Measurements from ENCODE around the gene CPEB3. TPM values are rescaled to one million over a fixed set of nuclear protein-coding genes. Genes with fewer than 3 reads are reported as not detected.

Gene CPEB3
- total RNA-seq, 1 donor from 2014 or later: 8.8 TPM

GRCh38 chr10:92202536-92202935 is 88.3 kb downstream of the CPEB3 start:
- Histone ChIP-seq H3K9me3 (no peaks in the 10 kb centered on the region), H3K27ac (no peak overlapping the region), H3K36me3 (no peaks in the 10 kb centered on the region), H3K4me1 (no peaks in the 10 kb centered on the region), H3K27me3 (no peaks in the 10 kb centered on the region), H3K4me3 (no peak overlapping the region)
- intact Hi-C loops (cut with DNase I): no loop called here
- DNase-seq (ENCODE audit: extremely low spot score in 2 of 2): no peak
- TF ChIP-seq POLR2A (IDR thresholded peaks at IDR 0.05): no peak
- TF ChIP-seq, protein P1, sequence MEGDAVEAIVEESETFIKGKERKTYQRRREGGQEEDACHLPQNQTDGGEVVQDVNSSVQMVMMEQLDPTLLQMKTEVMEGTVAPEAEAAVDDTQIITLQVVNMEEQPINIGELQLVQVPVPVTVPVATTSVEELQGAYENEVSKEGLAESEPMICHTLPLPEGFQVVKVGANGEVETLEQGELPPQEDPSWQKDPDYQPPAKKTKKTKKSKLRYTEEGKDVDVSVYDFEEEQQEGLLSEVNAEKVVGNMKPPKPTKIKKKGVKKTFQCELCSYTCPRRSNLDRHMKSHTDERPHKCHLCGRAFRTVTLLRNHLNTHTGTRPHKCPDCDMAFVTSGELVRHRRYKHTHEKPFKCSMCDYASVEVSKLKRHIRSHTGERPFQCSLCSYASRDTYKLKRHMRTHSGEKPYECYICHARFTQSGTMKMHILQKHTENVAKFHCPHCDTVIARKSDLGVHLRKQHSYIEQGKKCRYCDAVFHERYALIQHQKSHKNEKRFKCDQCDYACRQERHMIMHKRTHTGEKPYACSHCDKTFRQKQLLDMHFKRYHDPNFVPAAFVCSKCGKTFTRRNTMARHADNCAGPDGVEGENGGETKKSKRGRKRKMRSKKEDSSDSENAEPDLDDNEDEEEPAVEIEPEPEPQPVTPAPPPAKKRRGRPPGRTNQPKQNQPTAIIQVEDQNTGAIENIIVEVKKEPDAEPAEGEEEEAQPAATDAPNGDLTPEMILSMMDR (IDR thresholded peaks at IDR 0.05): no peak
- no peak for TF ChIP-seq POLR2AphosphoS5 (IDR thresholded peaks at IDR 0.05; ENCODE audit: insufficient read depth in 1 of 2, low read depth in 1 of 2)

- H3K27me3 ChIP-seq: no peaks in the 10 kb centered on the region
- no peaks in the 10 kb centered on the region for H3K4me1 ChIP-seq
- intact Hi-C loops (cut with DNase I): no loop called here
- no peaks in the 10 kb centered on the region for H3K36me3 ChIP-seq
- no peak overlapping the region for H3K4me3 ChIP-seq
- DNase-seq (ENCODE audit: extremely low spot score in 2 of 2): no peak
- no peak overlapping the region for H3K27ac ChIP-seq
- no peaks in the 10 kb centered on the region for H3K9me3 ChIP-seq
- TF ChIP-seq, protein P1 (IDR thresholded peaks at IDR 0.05): no peak
- TF ChIP-seq POLR2AphosphoS5 (IDR thresholded peaks at IDR 0.05; ENCODE audit: insufficient read depth in 1 of 2, low read depth in 1 of 2) (no peak), POLR2A (IDR thresholded peaks at IDR 0.05) (no peak)
Measured at GRCh38 chr10:92200564-92200963, 90.3 kb downstream of the CPEB3 start.

DNA sequence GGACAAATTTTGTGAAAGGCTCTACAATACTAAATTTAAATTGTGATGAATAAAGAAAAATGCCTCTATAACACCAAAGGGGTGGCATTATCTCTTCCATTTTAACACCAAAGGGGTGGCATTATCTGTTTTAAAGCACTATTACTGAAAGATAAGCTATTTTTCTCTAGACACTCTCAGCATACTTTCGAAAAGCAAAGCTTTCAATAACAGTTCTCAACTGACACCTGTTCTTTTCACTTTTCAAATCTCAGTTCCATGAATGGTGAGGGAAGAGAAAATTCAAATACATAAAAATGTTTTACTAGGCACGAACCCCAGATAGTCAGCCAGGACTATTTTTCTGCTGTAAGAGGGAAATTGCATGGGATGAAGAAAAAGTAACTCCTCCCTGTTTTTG is 103.8 kb downstream of the CPEB3 start:
- no peak for DNase-seq (ENCODE audit: extremely low spot score in 2 of 2)
- intact Hi-C loops (cut with DNase I): no loop called here
- Histone ChIP-seq H3K4me3 (no peak overlapping the region), H3K4me1 (no peaks in the 10 kb centered on the region), H3K9me3 (no peaks in the 10 kb centered on the region), H3K27me3 (no peaks in the 10 kb centered on the region), H3K36me3 (no peaks in the 10 kb centered on the region), H3K27ac (no peak overlapping the region)
- TF ChIP-seq, protein P1 (IDR thresholded peaks at IDR 0.05): no peak
- TF ChIP-seq POLR2AphosphoS5 (IDR thresholded peaks at IDR 0.05; ENCODE audit: insufficient read depth in 1 of 2, low read depth in 1 of 2): no peak
- TF ChIP-seq POLR2A (IDR thresholded peaks at IDR 0.05): no peak

DNA sequence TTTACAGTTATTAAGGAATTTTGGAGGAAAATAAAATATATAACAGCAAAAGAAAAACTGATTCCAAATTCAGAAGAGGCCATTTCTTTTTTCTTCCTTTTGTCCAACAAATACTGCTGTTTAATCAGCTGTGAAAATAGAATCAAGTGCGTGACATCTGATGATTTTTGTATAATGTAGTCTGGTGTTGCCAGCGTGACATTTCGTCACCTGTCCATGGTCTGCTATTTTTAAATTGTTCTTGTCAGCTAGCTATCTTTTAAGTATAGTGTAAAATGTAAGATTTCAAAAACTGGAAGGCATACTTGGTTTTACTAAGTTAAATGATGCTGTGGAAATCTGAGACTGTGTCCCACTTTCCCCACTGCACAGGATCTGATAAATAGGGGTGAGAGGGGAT is 105.9 kb downstream of the CPEB3 start:
- H3K9me3 ChIP-seq: no peaks in the 10 kb centered on the region
- H3K27ac ChIP-seq: no peak overlapping the region
- no peak for DNase-seq (ENCODE audit: extremely low spot score in 2 of 2)
- intact Hi-C loops (cut with DNase I): no loop called here
- H3K4me1 ChIP-seq: no peaks in the 10 kb centered on the region
- TF ChIP-seq POLR2AphosphoS5 (IDR thresholded peaks at IDR 0.05; ENCODE audit: insufficient read depth in 1 of 2, low read depth in 1 of 2) (no peak), POLR2A (IDR thresholded peaks at IDR 0.05) (no peak)
- TF ChIP-seq, protein P1 (IDR thresholded peaks at IDR 0.05): no peak
- H3K27me3 ChIP-seq: no peaks in the 10 kb centered on the region
- H3K36me3 ChIP-seq: no peaks in the 10 kb centered on the region
- no peak overlapping the region for H3K4me3 ChIP-seq

DNA sequence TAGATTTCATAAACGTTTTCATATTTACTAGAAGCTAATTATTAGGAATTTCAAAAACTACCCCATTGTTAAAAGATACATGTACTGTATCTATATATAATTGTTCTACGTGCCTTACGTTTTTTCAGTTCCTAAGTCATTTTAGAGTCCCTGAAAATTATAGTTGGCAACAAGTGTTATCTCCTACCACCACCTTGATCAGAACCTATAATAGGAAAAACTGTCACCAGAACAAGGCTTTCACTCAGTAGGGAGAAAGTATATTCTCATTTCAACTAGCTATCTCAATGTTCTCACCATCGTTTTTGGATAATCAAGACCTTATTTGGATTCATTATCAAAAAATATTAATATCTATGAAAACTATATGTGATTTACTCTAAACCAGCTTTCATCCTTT is 107.7 kb downstream of the CPEB3 start:
- intact Hi-C loops (cut with DNase I): no loop called here
- Histone ChIP-seq H3K27me3 (no peaks in the 10 kb centered on the region), H3K4me1 (no peaks in the 10 kb centered on the region), H3K4me3 (no peak overlapping the region), H3K27ac (no peak overlapping the region), H3K36me3 (no peaks in the 10 kb centered on the region), H3K9me3 (no peaks in the 10 kb centered on the region)
- no peak for DNase-seq (ENCODE audit: extremely low spot score in 2 of 2)
- TF ChIP-seq POLR2AphosphoS5 (IDR thresholded peaks at IDR 0.05; ENCODE audit: insufficient read depth in 1 of 2, low read depth in 1 of 2) (no peak), POLR2A (IDR thresholded peaks at IDR 0.05) (no peak)
- TF ChIP-seq, protein P1 (IDR thresholded peaks at IDR 0.05): no peak

Data from vagina (tissue), 2 donors.